T-helper 17 cell (primary cell): ENCODE measurements around the gene COL4A2. TPM values are rescaled to one million over a fixed set of nuclear protein-coding genes. Genes with fewer than 3 reads are reported as not detected.
A peak's percentile ranks its signal among the peaks of the same experiment; 100 is the strongest.
"Not testable (repeated sequence)": the region's sequence is repeated elsewhere in the genome, so short reads cannot be mapped to it uniquely, and the experiment has no call there.

Source experiments
- ATAC-seq: fragments of 150-1000 bp; cut with Tn5 transposase; 2 replicates; pipeline ENCODE4 v1.10.0; 2021; ENCODE audit warnings: mild to moderate bottlenecking, moderate library complexity
- DNase-seq, 3 donors: peaks; one replicate each; pipeline versions ENCODE4 v3.0.0 to v3.0.0-alpha.2; 2020 to 2021
- H3K9me3 ChIP-seq: one replicate; pipeline ENCODE4 v1.7.0; 2013; ENCODE audit warnings: low read length, mild to moderate bottlenecking; ENCODE audit not compliant: control insufficient read depth, poor library complexity, severe bottlenecking
- H3K27ac Mint-ChIP-seq: one replicate; pipeline ENCODE4 v1.8.0; 2022; ENCODE audit warnings: mild to moderate bottlenecking, moderate library complexity, mixed read lengths
- H3K27me3 Mint-ChIP-seq: one replicate; pipeline ENCODE4 v1.8.0; 2022; ENCODE audit warnings: mixed read lengths
- H3K36me3 Mint-ChIP-seq: one replicate; pipeline ENCODE4 v1.8.0; 2022; ENCODE audit warnings: low read depth, mixed read lengths
- H3K4me1 Mint-ChIP-seq: one replicate; pipeline ENCODE4 v1.8.0; 2022; ENCODE audit warnings: mild to moderate bottlenecking, mixed read lengths
- H3K4me3 Mint-ChIP-seq: one replicate; pipeline ENCODE4 v1.8.0; 2022; ENCODE audit warnings: mild to moderate bottlenecking, moderate library complexity, mixed read lengths
- total RNA-seq, 4 donors: library from RNA in 2 of 4; stranded (reverse) in 2 of 4; gene quantifications; one replicate each; pipeline ENCODE4 v1.2.3 and lab custom pipeline; 2022 to 2026

COL4A2 gene
- total RNA-seq, 2 donors from 2014 or later, result 0.07 to 1.9 TPM

- peaks cover 87% of the 10 kb centered on the region for H3K27me3 Mint-ChIP-seq
- no peak overlapping the region for H3K27ac Mint-ChIP-seq
- no peak overlapping the region for H3K4me3 Mint-ChIP-seq
- ATAC-seq (no peak), DNase-seq (no peak)
- H3K4me1 Mint-ChIP-seq, result no peaks in the 10 kb centered on the region
- no peaks in the 10 kb centered on the region for H3K9me3 ChIP-seq
- H3K36me3 Mint-ChIP-seq, result peaks cover 3% of the 10 kb centered on the region
These were observed 87.3 kb downstream of the COL4A2 start for GRCh38 chr13:110394371-110394841.

GRCh38 chr13:110395616-110396015 is 88.5 kb downstream of the COL4A2 start:
- H3K9me3 ChIP-seq, H3K4me1 Mint-ChIP-seq, H3K4me3 Mint-ChIP-seq, DNase-seq, H3K27ac Mint-ChIP-seq, H3K36me3 Mint-ChIP-seq, ATAC-seq: not testable (repeated sequence)
- H3K27me3 Mint-ChIP-seq, result peaks cover 88% of the 10 kb centered on the region

DNA sequence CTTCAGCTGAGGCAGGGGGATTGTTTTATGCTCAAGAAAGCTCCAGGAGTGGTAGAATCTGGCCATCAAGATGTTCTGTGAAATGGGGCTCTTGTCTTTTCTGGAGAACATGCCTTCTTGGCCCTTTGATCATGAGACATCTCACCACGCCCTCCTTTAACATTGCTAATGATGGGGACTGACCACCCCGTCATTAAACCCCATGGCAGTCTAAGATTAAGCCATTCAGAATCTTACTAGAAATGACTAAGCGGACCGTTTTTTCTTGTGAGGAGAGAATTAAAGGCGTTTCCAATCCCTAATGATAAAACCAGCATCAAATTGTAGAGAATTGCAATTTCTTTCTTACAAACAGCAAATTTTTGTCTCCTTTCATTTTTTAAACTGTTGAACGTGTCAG is 89.4 kb downstream of the COL4A2 start:
- DNase-seq (no peak), ATAC-seq (no peak)
- no peak overlapping the region for H3K4me3 Mint-ChIP-seq
- H3K9me3 ChIP-seq, result no peaks in the 10 kb centered on the region
- peaks cover 3% of the 10 kb centered on the region for H3K36me3 Mint-ChIP-seq
- H3K27me3 Mint-ChIP-seq, result peaks cover 88% of the 10 kb centered on the region
- H3K27ac Mint-ChIP-seq, result no peak overlapping the region
- no peaks in the 10 kb centered on the region for H3K4me1 Mint-ChIP-seq

GRCh38 chr13:110396913-110397381 is 89.9 kb downstream of the COL4A2 start:
- no peaks in the 10 kb centered on the region for H3K9me3 ChIP-seq
- peaks cover 88% of the 10 kb centered on the region for H3K27me3 Mint-ChIP-seq
- no peak overlapping the region for H3K4me3 Mint-ChIP-seq
- no peak for ATAC-seq
- H3K27ac Mint-ChIP-seq, result no peak overlapping the region
- no peak for DNase-seq
- peaks cover 3% of the 10 kb centered on the region for H3K36me3 Mint-ChIP-seq
- H3K4me1 Mint-ChIP-seq, result no peaks in the 10 kb centered on the region

DNA sequence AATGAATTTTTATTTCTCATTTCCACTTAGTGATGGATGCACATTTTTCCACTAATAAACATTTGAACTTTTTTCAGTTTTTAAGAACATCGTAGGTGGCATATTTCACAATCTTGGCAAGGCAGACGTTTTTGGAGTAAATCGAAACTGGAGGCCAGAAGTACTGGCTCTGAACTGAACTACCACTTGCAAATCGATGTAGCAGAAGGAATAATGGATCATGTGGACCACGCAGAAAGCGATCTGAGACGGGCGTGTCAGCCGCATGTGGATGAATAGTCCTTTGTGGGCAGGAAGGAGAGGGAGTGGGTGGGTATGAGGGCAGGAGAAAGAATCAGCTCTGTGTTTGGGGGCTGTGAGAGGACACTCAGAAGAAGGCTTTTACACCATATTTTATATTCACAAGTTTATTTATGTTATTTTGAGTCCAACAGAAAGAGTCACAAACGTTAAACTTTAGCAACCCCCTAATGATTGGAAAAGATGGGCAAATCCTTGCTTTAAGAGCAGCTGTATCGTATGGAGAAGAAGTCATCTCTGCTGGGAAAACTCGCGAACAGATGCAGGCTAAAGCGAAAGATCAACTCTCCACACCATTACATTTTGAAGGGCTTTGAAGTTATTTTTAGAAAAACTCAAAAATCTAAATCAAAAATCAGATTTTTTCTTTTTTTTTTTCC is 90.5 kb downstream of the COL4A2 start:
- Mint-ChIP-seq H3K27me3 (peaks cover 88% of the 10 kb centered on the region), H3K4me3 (no peak overlapping the region), H3K27ac (no peak overlapping the region), H3K4me1 (no peaks in the 10 kb centered on the region), H3K36me3 (peaks cover 3% of the 10 kb centered on the region)
- no peak for DNase-seq
- no peak for ATAC-seq
- no peaks in the 10 kb centered on the region for H3K9me3 ChIP-seq

- no peak overlapping the region for H3K4me3 Mint-ChIP-seq
- no peak for DNase-seq
- H3K27ac Mint-ChIP-seq, result no peak overlapping the region
- H3K4me1 Mint-ChIP-seq, result no peaks in the 10 kb centered on the region
- ATAC-seq, result no peak
- H3K27me3 Mint-ChIP-seq, result peaks cover 91% of the 10 kb centered on the region
- no peaks in the 10 kb centered on the region for H3K9me3 ChIP-seq
- peaks cover 3% of the 10 kb centered on the region for H3K36me3 Mint-ChIP-seq
These were observed 91.8 kb downstream of the COL4A2 start for GRCh38 chr13:110398564-110399507.

DNA sequence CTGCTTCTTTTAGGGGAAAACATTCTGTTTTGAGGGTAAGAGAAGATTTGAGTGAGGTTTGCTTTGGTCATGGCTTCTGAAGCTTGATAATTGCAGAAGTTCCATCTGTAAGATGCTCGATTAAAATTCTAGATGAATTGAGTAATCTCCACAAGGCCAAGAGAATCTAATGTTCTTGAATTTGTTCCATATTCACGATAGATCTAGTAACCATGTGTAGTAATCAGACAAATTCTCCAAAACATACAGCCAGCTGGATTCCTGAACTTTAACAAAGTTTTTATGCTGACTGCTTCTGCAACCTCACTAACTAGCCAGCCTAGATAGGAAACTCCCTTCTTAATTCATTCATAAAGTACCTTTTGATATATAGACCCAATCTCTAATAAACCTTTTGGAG is 92.7 kb downstream of the COL4A2 start:
- Mint-ChIP-seq H3K27me3 (peaks cover 91% of the 10 kb centered on the region), H3K36me3 (peaks cover 4% of the 10 kb centered on the region), H3K27ac (no peak overlapping the region), H3K4me3 (no peak overlapping the region), H3K4me1 (peaks cover 3% of the 10 kb centered on the region)
- ATAC-seq (no peak), DNase-seq (no peak)
- H3K9me3 ChIP-seq, result no peaks in the 10 kb centered on the region

DNA sequence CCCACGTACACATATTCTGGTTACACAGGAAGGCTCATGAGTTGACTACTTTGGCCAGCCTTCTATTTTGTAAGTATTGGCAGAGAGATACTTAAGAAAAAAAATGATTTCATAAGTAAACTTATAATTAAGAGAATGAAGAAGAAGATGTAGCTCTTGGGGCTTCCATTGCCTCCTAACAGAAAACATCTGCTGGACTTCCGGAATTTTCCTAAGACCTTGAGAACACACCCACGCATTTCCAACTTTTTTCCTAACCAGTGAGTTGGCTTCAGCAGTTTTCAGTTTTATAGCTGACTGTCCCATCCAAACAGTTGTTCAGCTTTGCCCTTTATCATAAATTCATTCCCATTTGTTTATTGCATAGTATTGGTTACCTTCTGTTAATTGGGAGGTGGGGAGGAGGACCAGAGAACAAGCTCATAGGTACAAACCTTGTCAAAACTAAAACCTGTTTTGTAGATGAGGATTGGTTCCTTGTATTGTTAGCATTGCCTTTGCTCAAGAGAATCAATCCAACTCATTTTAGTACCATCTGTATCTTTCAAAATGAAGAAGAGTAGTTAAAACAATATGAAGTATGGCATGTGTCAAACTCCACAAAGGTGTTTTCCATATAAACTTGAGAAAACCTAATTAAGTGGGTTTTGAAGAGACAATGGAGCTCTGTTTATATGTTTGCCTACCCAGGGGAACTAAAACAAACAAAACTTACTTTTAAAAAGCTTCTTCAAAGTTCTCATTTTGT is 93.9 kb downstream of the COL4A2 start:
- Mint-ChIP-seq H3K36me3 (peaks cover 4% of the 10 kb centered on the region), H3K27me3 (peaks cover 91% of the 10 kb centered on the region)
- DNase-seq, result no peak

DNA sequence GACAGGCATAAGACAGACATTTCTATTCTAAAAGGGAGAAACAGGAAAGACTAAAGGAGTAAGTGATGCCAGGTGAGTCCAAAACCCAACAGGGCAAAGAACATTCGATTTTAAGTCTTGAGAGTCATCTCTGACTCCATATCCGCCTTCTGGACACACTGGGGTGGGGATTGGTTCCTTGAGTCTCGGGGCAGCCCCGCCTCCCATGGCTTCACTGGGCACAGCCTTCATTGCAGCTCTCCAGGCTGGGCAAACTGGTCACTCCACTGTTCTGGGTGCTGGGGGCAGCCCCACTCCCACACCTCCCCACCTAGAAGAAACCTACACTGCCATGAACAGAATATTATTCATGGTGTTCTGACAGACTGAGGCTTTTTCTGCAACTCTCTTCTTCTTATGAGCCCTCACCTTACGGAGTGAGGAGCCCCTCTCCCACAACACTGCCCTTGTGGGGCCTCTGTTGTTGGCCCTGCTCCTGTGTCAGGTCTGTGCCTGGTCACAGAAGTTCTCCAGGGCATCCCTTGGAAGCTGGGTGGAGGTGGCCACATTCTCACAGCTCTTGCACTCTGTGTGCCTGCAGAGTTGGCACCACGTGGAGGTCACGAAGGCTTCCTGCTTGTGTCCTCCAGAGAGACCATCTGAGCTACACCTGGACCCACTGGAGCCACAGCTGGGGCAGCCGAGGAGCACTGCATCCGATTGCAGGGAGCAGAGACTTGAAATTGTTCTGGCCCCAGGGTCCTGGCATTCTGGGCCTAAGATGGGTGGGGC is 95.4 kb downstream of the COL4A2 start:
- H3K36me3 Mint-ChIP-seq, result peaks cover 6% of the 10 kb centered on the region
- H3K27me3 Mint-ChIP-seq, result peaks cover 88% of the 10 kb centered on the region
- peaks cover 3% of the 10 kb centered on the region for H3K4me1 Mint-ChIP-seq
- ATAC-seq (no peak), DNase-seq (no peak)
- H3K9me3 ChIP-seq, result no peaks in the 10 kb centered on the region
- no peak overlapping the region for H3K27ac Mint-ChIP-seq
- H3K4me3 Mint-ChIP-seq, result no peak overlapping the region

More for the DNA sequence above, 93.9 kb downstream of the COL4A2 start:
- H3K27ac Mint-ChIP-seq, result no peak overlapping the region
- H3K9me3 ChIP-seq, result no peaks in the 10 kb centered on the region
- H3K4me3 Mint-ChIP-seq, result no peak overlapping the region
- ATAC-seq, result no peak
- peaks cover 3% of the 10 kb centered on the region for H3K4me1 Mint-ChIP-seq

- no peaks in the 10 kb centered on the region for H3K9me3 ChIP-seq
- ATAC-seq (no peak), DNase-seq (no peak)
- Mint-ChIP-seq H3K4me1 (peaks cover 3% of the 10 kb centered on the region), H3K27ac (no peak overlapping the region), H3K4me3 (no peak overlapping the region), H3K27me3 (peaks cover 91% of the 10 kb centered on the region), H3K36me3 (peaks cover 7% of the 10 kb centered on the region)
These were observed 96.2 kb downstream of the COL4A2 start for GRCh38 chr13:110403315-110403714.

DNA sequence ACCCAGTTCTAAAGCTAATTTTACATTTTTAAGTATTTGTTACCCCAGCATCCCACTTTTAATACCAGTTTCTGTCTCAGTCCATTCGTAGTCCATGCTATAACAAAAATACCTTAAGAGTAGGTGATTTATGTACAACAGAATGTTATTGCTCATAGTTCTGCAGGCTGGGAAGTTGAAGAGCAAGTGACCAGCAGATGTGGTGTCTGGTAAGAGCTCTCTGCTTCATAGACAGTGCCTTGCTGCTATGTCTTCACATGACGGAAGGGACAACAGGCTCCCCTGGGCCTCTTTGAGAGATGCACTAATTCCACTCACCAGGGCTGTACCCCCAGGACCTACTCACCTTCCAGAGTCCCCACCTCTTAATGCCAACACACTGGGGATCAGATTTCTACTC is 96.6 kb downstream of the COL4A2 start:
- Mint-ChIP-seq H3K4me1 (peaks cover 3% of the 10 kb centered on the region), H3K36me3 (peaks cover 7% of the 10 kb centered on the region), H3K27me3 (peaks cover 89% of the 10 kb centered on the region), H3K27ac (no peak overlapping the region), H3K4me3 (no peak overlapping the region)
- no peak for ATAC-seq
- no peak for DNase-seq
- no peaks in the 10 kb centered on the region for H3K9me3 ChIP-seq

DNA sequence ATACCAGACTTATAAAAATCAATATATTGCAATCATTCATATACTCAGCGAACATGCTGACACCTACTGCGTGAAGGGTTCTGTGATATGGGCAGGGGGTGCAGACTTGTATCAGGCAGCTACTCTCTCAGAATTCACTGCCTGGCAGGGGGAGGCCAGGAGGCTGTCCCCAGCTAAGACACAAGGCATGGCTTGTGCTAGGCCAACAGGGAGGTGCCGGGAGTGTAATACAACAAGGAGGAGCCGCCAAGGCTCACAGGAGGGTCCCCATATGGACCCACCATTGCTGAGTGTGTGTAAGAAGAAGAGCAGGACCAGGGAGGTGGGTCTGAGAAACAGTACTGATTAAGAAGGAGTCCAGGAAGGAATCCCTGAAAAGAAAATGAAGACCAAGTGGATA is 97.2 kb downstream of the COL4A2 start:
- H3K27ac Mint-ChIP-seq, result no peak overlapping the region
- H3K9me3 ChIP-seq, result no peaks in the 10 kb centered on the region
- H3K4me3 Mint-ChIP-seq, result peak overlapping the region; percentile 36
- H3K36me3 Mint-ChIP-seq, result peaks cover 7% of the 10 kb centered on the region
- peaks cover 85% of the 10 kb centered on the region for H3K27me3 Mint-ChIP-seq
- peaks cover 3% of the 10 kb centered on the region for H3K4me1 Mint-ChIP-seq
- ATAC-seq (no peak), DNase-seq (no peak)
